Fibroblast of the aortic adventitia (primary cell): ENCODE results near the gene PTTG1. TPM values are rescaled to one million over a fixed set of nuclear protein-coding genes. Genes with fewer than 3 reads are reported as not detected.

Experiments used
- DNase-seq: peaks from one replicate; pipeline ENCODE4 v3.0.0-alpha.2; 2010; ENCODE audit warnings: low read depth
- H3K4me3 ChIP-seq: 2 replicates; pipeline ENCODE4 v1.5.1; 2011; ENCODE audit warnings: low read depth, mild to moderate bottlenecking, control low read depth, low read length, moderate library complexity
- total RNA-seq: library from RNA; depleted of rRNA; stranded (reverse); fragments of >200 nt; gene quantifications from 2 replicates; pipeline ENCODE4 v1.2.3, GENCODE V29; 2012; ENCODE audit warnings: low replicate concordance
- TF ChIP-seq, protein P1 (sequence below): IDR thresholded peaks from 2 replicates; pipeline ENCODE4 v1.5.1; 2011; ENCODE audit warnings: mild to moderate bottlenecking, low read length, control low read depth, inconsistent platforms; ENCODE audit not compliant: insufficient read depth

PTTG1 gene
- 107 and 154 TPM in 2 replicates for total RNA-seq

DNA sequence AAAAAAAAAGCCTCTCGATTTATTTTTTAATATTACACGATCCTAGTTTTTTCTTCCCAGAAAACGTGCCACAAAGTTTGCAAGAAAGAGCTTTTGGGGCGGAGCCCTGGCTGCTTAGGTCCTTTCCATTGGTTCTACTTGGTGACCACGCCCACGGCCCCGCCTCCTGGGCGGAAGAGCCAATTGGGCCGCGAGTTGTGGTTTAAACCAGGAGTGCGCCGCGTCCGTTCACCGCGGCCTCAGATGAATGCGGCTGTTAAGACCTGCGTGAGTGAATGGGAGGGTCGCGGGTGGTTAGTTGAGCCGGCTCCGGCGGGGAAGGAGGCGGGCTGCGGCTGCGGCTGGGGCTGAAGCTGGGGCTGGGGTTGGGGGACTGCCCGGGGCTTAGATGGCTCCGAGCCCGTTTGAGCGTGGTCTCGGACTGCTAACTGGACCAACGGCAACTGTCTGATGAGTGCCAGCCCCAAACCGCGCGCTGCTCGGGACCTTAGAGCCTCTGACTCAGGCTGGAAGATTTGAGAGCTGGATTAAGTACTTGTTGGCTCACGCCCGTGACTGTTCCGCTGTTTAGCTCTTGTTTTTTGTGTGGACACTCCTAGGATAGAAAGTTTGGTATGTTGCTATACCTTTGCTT, at the start of gene PTTG1:
Gene PTTG1, plus strand, starts transcription at position 231 of the 634 bp plus-strand sequence. CDS start 458 bp downstream, outside the sequence.
- TF ChIP-seq, protein P1, sequence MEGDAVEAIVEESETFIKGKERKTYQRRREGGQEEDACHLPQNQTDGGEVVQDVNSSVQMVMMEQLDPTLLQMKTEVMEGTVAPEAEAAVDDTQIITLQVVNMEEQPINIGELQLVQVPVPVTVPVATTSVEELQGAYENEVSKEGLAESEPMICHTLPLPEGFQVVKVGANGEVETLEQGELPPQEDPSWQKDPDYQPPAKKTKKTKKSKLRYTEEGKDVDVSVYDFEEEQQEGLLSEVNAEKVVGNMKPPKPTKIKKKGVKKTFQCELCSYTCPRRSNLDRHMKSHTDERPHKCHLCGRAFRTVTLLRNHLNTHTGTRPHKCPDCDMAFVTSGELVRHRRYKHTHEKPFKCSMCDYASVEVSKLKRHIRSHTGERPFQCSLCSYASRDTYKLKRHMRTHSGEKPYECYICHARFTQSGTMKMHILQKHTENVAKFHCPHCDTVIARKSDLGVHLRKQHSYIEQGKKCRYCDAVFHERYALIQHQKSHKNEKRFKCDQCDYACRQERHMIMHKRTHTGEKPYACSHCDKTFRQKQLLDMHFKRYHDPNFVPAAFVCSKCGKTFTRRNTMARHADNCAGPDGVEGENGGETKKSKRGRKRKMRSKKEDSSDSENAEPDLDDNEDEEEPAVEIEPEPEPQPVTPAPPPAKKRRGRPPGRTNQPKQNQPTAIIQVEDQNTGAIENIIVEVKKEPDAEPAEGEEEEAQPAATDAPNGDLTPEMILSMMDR = no peak
- H3K4me3 ChIP-seq = peak within 1 kb of the TSS; percentile 73
- DNase-seq = peak; percentile 94

DNA sequence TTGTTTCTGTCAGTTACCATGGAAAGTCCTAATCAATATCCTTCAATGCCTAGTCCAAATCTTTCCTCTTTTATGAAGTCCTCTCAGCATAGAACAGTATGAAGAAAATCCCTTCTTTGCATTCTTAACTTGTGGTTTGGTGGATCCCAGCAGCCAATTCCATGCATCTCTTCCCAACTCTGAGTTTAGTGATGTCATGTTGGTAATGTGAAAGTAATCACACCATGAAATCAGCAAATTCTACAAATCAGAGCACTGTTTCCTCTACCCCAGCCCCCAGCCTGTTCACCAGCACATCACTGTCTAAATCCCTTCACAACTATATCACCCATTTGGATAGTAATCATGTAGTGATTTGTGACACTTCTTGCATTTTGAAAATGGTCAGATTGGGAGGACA, 46.5 kb upstream of the PTTG1 start:
- TF ChIP-seq, protein P1 = no peak
- H3K4me3 ChIP-seq = no peak overlapping the region
- DNase-seq = no peak

DNA sequence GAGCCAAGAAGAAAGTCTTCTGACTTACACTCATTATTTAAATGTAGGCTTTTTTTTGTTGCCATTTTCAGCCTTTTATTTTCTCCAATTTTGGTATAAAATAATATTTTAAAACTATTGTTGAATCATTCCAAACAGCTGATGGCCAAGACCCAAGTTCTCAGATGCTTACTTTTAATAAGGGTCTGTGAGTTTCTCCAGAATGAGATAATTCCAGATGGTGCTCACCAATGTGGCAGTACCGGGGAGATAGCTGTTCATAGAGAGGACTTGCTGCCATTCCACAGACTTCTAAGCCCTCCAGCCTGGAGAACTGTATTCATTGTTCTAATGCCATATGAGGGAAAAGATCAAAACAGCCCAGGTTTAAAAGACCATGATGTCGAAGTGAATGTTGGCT, 46.0 kb upstream of the PTTG1 start:
- no peak for DNase-seq
- no peak overlapping the region for H3K4me3 ChIP-seq
- TF ChIP-seq, protein P1 = no peak

DNA sequence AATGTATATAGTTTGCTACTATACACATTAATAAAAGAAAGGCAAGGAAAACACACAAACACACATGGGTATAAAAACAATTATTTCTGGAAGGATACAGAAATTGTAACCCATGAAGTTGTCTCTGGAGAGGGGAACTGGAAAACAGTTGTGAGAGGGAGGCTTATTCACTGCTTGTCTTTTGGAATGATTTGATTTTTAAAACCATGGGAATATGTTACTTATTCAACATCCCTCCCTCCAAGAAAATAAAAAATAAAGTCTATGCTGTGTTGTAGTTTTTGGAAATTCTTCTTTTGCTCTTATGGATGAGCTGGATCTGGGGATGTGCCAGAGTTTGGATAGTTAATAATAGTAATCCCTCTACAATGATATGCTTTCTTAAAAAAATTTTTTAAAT, 45.2 kb upstream of the PTTG1 start:
- no peak overlapping the region for H3K4me3 ChIP-seq
- TF ChIP-seq, protein P1 = no peak
- DNase-seq = no peak

GRCh38 chr5:160377651-160378050, 44.0 kb upstream of the PTTG1 start:
- no peak for DNase-seq
- H3K4me3 ChIP-seq = no peak overlapping the region
- TF ChIP-seq, protein P1 = no peak

DNA sequence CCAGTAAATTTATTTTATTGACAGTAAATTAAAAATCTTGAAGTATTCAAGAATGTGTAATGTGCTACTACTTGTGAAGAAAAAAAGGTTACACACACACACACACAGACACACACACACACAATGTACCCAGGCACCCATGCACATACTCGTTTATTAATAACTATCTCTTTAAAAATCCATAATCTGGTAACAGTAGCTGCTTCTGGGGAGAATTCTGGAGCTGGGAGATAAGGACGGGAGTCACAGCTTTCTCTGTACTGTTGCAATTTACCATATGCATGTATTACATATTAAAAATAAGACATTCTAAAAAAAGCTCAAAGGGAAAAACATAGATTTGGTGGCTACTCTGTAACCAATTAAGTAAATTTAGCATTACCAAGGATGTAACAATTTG, 43.3 kb upstream of the PTTG1 start:
- no peak for DNase-seq
- TF ChIP-seq, protein P1 = no peak
- no peak overlapping the region for H3K4me3 ChIP-seq

- DNase-seq = no peak
- H3K4me3 ChIP-seq = no peak overlapping the region
- TF ChIP-seq, protein P1 = no peak
Measured at GRCh38 chr5:160379511-160379910, 42.1 kb upstream of the PTTG1 start.
